GM12878 (cell line): ENCODE data around the gene DOCK1. TPM values are rescaled to one million over a fixed set of nuclear protein-coding genes. Genes with fewer than 3 reads are reported as not detected.

ENCODE experiments used
- ATAC-seq: fragments of 200-7000 bp; cut with Tn5 transposase; 3 replicates; pipeline ENCODE4 v1.9.1; 2020; ENCODE audit warnings: mild to moderate bottlenecking, moderate library complexity
- BruUV-seq: library from RNA; stranded (reverse); fragments of 400-500 nt; replicated peaks from 2 replicates; lab custom pipeline; 2021; lab: Mats Ljungman, UMichigan
- CTCF ChIA-PET: fragments of 300-600 bp; sonication (Branson Sonifier 250); formaldehyde crosslinking; extraction: SDS; loops from one replicate; lab custom pipeline; 2021; ENCODE audit warnings: inconsistent platforms; lab: Yijun Ruan, JAX
- POLR2A ChIA-PET: fragments of 350-600 bp; formaldehyde crosslinking; extraction: SDS; loops from one replicate; lab custom pipeline; 2021; ENCODE audit warnings: inconsistent platforms; lab: Charles Lee
- RAD21 ChIA-PET: fragments of 300-600 bp; sonication (Branson Sonifier 250); formaldehyde crosslinking; loops from one replicate; lab custom pipeline; 2023; ENCODE audit warnings: antibody characterized with exemption; ENCODE audit not compliant: unreplicated experiment; lab: Charles Lee
- SMC1A ChIA-PET: fragments of 300-600 bp; sonication (Branson Sonifier 250); formaldehyde crosslinking; loops from one replicate; lab custom pipeline; 2023; ENCODE audit not compliant: unreplicated experiment, uncharacterized antibody; lab: Charles Lee
- DNase-seq: peaks from one replicate; pipeline ENCODE4 v3.0.0-alpha.2; 2011; ENCODE audit warnings: low read depth, low spot score
- FAIRE-seq: peaks from 3 replicates; lab custom pipeline; 2011; peaks lifted over from hg19 to GRCh38; lab: Jason Lieb, UNC
- H2AFZ ChIP-seq: 2 replicates; pipeline ENCODE4 v1.6.0; 2011; ENCODE audit warnings: low read depth, low read length, control low read depth; ENCODE audit not compliant: control insufficient read depth
- H3K27ac ChIP-seq: 2 replicates; pipeline ENCODE4 v1.5.1; 2011; ENCODE audit warnings: control low read depth; ENCODE audit not compliant: control insufficient read depth, insufficient read depth
- H3K27me3 ChIP-seq, 2 experiments: replicated peaks in 1 of 2; 2 replicates each; pipeline versions ENCODE4 v1.6.0 to v1.6.1; 2011; ENCODE audit warnings: low read length in 1 of 2; ENCODE audit not compliant: control insufficient read depth in 2 of 2, insufficient read depth in 2 of 2
- H3K36me3 ChIP-seq, 2 experiments: 2 replicates each; pipeline ENCODE4 v1.5.1; 2011; ENCODE audit warnings: low read length in 1 of 2; ENCODE audit not compliant: control insufficient read depth in 2 of 2, insufficient read depth in 2 of 2
- H3K4me1 ChIP-seq: 2 replicates; pipeline ENCODE4 v1.6.1; 2011; ENCODE audit warnings: mild to moderate bottlenecking, low read length, moderate library complexity, mixed read lengths; ENCODE audit not compliant: control insufficient read depth, insufficient read depth
- H3K4me2 ChIP-seq: 2 replicates; pipeline ENCODE4 v1.6.0; 2011; ENCODE audit warnings: control low read depth; ENCODE audit not compliant: control insufficient read depth, insufficient read depth
- H3K4me3 ChIP-seq: fragments of 200-600 bp; sonication (generic); 2 replicates; pipeline ENCODE4 v1.5.1; 2016
- H3K79me2 ChIP-seq: 2 replicates; pipeline ENCODE4 v1.6.0; 2011; ENCODE audit warnings: low read length; ENCODE audit not compliant: control insufficient read depth, insufficient read depth
- H3K9ac ChIP-seq: 2 replicates; pipeline ENCODE4 v1.8.0; 2011; ENCODE audit warnings: low read length, control low read depth, mixed read lengths; ENCODE audit not compliant: control insufficient read depth, insufficient read depth
- H3K9me3 ChIP-seq: replicated peaks from 3 replicates; pipeline ENCODE4 v1.5.1; 2011; ENCODE audit warnings: mild to moderate bottlenecking, low read length; ENCODE audit not compliant: control insufficient read depth, insufficient read depth
- H4K20me1 ChIP-seq: 2 replicates; pipeline ENCODE4 v1.6.0; 2011; ENCODE audit not compliant: control insufficient read depth, insufficient read depth
- CHD2 ChIP-seq: IDR thresholded peaks from 2 replicates; pipeline ENCODE4 v1.6.1; 2011; ENCODE audit warnings: low read depth, low read length, improper control_type of control experiment, borderline replicate concordance
- HCFC1 ChIP-seq: fragments of 150-350 bp; IDR thresholded peaks from 2 replicates; pipeline ENCODE4 v1.6.1; 2014; ENCODE audit warnings: low read length
- SIN3A ChIP-seq: IDR thresholded peaks from 2 replicates; pipeline ENCODE4 v1.6.1; 2012; ENCODE audit warnings: low read depth, low read length, improper control_type of control experiment
- SPI1 ChIP-seq: IDR thresholded peaks from 2 replicates; pipeline ENCODE4 v1.6.1; 2011; ENCODE audit warnings: low read depth, mild to moderate bottlenecking, low read length, moderate library complexity, borderline replicate concordance; ENCODE audit not compliant: insufficient read depth
- ZNF217 ChIP-seq: fragments of 450-650 bp; IDR thresholded peaks from 2 replicates; pipeline ENCODE4 v1.6.1; 2017; ENCODE audit warnings: antibody characterized with exemption, mild to moderate bottlenecking
- WGBS: methylation state at CpG from one replicate; pipeline ENCODE4 v1.1.6; 2016; ENCODE audit warnings: low lambda C conversion rate; ENCODE audit not compliant: insufficient replicate concordance, insufficient coverage; ENCODE audit errors: missing lambda C conversion rate; 5-methylcytosine and 5-hydroxymethylcytosine counted together
- in situ Hi-C: fragments of 300-500 bp; cut with MboI; formaldehyde crosslinking; loops from 9 replicates; pipeline ENCODE4 v1.14.3; 2018; ENCODE audit warnings: mixed read lengths
- intact Hi-C: fragments of 100-400 bp; cut with micrococcal nuclease; formaldehyde crosslinking; loops from one replicate; pipeline ENCODE4 v1.14.2; 2022; ENCODE audit not compliant: unreplicated experiment
- polyA plus RNA-seq, 11 experiments: library from polyadenylated mRNA; depleted of rRNA in 4 of 11; unstranded in 6 of 11; stranded (reverse) in 5 of 11; fragments of >200 nt; fragmentation: Nextera tagmentation in 4 of 11; fragmentation: Illumina TruSeq in 1 of 11; extraction: Ambion mirVana in 4 of 11; extraction: Trizol in 1 of 11; gene quantifications; 1 replicate in 1 of 11; 2 replicates in 10 of 11; pipeline versions ENCODE4 v1.2.1 to v1.2.3, GENCODE V29; 2011 to 2016; ENCODE audit warnings: inconsistent platforms in 2 of 11, missing spikeins in 2 of 11, low read depth in 1 of 11
- total RNA-seq, 4 experiments: library from RNA; depleted of rRNA in 3 of 4; stranded (reverse); fragments of >200 nt in 3 of 4; fragmentation: Illumina TruSeq in 1 of 4; extraction: Trizol in 1 of 4; gene quantifications; 2 replicates each; pipeline versions ENCODE4 v1.2.1 to v1.2.3, GENCODE V29; 2013 to 2021
- TF ChIP-seq, protein P1 (sequence below): fragments of 450-650 bp; IDR thresholded peaks from 2 replicates; pipeline ENCODE4 v1.6.1; 2017; ENCODE audit warnings: mild to moderate bottlenecking
- TF ChIP-seq, protein P2 (sequence below): fragments of 450-650 bp; IDR thresholded peaks from 2 replicates; pipeline ENCODE4 v1.6.1; 2016; ENCODE audit warnings: mild to moderate bottlenecking

Gene DOCK1
- total and polyA plus RNA-seq, 10 of the 15 experiments (the other 5 are each of a cell fraction or from before 2014, with no cell fraction given) = 0.05 to 0.18 TPM; not detected in 8

DNA sequence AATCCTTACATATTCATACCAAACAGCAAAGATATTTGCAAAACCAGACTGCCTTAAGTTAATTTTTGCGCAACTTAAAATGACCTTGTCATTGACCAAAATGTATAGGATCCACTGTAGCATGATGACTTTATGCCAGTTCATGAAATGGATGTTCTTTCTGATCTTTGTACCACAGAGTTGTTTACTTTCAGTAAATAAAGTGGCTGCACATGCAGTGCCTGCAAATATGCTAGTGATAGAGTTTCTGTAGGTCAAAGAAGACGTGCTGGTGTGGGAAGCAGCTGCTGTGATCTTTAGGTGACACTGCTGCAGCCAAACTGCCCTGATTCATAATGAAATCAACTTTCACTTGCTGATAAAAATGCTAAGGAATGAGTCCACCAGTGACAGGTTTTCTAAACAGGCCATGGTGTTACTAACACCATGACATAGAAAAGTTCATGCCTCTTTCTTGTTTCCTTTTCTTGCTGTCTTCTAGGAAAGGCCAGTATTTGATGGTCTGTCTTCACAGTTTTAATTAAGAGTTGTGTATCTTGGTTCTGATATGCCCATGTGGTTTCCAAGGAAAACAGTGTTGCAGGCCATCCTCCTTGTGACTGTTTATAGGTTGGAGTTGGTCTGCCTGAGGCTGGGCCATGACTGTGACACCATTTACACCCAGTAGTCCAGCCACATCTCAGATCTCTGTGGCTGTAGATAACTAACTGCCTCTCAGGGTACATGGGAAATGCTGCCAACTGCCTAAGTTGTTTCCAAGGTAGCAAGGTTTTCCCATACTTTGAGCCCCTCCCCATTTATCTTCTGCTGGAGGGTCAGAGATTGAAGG, 228.7 kb downstream of the DOCK1 start:
- intact Hi-C loops (no loop called here), in situ Hi-C loops (no loop called here)
- TF ChIP-seq ZNF217 = no peak
- TF ChIP-seq SIN3A = no peak
- no peak for DNase-seq
- BruUV-seq = no TSS peak
- H2AFZ ChIP-seq = no peak overlapping the region
- POLR2A ChIA-PET = no interaction called here
- no peak for ATAC-seq
- no peak overlapping the region for H3K9ac ChIP-seq
- RAD21 ChIA-PET = no interaction called here
- FAIRE-seq = no peak
- no peaks in the 10 kb centered on the region for H3K36me3 ChIP-seq
- CTCF ChIA-PET = no interaction called here
- H3K4me1 ChIP-seq = no peaks in the 10 kb centered on the region
- SMC1A ChIA-PET = no interaction called here
- no peaks in the 10 kb centered on the region for H4K20me1 ChIP-seq
- no peak overlapping the region for H3K4me3 ChIP-seq
- 15% methylated on average over 2 of the region's 2 CpGs for WGBS
- no peaks in the 10 kb centered on the region; the same call in 2 of the 3 replicates for H3K9me3 ChIP-seq
- no peaks in the 10 kb centered on the region for H3K27me3 ChIP-seq
- H3K4me2 ChIP-seq = no peak overlapping the region
- no peak overlapping the region for H3K27ac ChIP-seq
- H3K79me2 ChIP-seq = no peaks in the 10 kb centered on the region

DNA sequence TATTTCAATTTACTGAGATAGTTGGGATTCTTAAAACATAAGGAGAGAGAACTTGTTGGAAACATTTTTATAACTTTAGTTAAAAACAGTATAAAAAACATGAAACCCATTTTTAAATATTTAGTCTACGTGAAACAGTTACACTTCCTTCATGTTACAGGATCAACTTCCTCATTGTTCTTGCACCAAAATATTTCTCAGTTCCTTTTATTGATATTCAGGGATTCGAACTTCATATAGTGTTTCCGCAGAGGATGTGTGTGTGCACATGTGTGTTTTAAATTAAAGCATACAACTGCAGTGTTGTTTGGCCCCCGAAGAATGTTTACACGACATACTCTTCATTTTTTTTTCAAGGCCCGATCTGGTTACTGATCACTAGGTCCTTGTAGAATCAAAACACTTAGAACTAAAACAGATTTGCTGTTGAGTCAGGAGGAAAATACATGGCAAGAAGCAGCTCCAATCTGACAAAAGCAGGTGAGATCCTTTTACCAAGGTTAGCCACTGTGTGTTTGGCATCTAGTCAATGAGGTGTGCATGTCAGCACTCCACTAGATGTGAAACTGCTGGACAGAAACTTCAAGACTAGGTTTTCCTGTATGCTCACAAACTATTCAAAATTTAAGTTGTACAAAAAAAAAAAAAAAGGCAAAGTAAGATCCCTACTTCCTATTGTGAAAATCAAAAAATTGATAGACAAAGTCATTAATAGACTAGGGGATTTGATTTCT, 230.8 kb downstream of the DOCK1 start:
- Histone ChIP-seq H3K4me1 (no peaks in the 10 kb centered on the region), H4K20me1 (no peaks in the 10 kb centered on the region), H3K79me2 (no peaks in the 10 kb centered on the region), H3K4me3 (no peak overlapping the region), H3K36me3 (no peaks in the 10 kb centered on the region), H3K4me2 (no peak overlapping the region), H3K27ac (no peak overlapping the region), H3K9ac (no peak overlapping the region), H3K9me3 (no peaks in the 10 kb centered on the region; the same call in 2 of the 3 replicates), H2AFZ (no peak overlapping the region), H3K27me3 (no peaks in the 10 kb centered on the region)
- SMC1A ChIA-PET = no interaction called here
- FAIRE-seq (no peak), ATAC-seq (no peak), DNase-seq (no peak)
- TF ChIP-seq CHD2 = no peak
- TF ChIP-seq SPI1 = no peak
- TF ChIP-seq HCFC1 = no peak
- TF ChIP-seq, protein P1, sequence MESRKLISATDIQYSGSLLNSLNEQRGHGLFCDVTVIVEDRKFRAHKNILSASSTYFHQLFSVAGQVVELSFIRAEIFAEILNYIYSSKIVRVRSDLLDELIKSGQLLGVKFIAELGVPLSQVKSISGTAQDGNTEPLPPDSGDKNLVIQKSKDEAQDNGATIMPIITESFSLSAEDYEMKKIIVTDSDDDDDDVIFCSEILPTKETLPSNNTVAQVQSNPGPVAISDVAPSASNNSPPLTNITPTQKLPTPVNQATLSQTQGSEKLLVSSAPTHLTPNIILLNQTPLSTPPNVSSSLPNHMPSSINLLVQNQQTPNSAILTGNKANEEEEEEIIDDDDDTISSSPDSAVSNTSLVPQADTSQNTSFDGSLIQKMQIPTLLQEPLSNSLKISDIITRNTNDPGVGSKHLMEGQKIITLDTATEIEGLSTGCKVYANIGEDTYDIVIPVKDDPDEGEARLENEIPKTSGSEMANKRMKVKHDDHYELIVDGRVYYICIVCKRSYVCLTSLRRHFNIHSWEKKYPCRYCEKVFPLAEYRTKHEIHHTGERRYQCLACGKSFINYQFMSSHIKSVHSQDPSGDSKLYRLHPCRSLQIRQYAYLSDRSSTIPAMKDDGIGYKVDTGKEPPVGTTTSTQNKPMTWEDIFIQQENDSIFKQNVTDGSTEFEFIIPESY = no peak
- TF ChIP-seq, protein P2, sequence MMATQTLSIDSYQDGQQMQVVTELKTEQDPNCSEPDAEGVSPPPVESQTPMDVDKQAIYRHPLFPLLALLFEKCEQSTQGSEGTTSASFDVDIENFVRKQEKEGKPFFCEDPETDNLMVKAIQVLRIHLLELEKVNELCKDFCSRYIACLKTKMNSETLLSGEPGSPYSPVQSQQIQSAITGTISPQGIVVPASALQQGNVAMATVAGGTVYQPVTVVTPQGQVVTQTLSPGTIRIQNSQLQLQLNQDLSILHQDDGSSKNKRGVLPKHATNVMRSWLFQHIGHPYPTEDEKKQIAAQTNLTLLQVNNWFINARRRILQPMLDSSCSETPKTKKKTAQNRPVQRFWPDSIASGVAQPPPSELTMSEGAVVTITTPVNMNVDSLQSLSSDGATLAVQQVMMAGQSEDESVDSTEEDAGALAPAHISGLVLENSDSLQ = no peak
- intact Hi-C loops = no loop called here
- no TSS peak for BruUV-seq
- in situ Hi-C loops = no loop called here
- POLR2A ChIA-PET = no interaction called here
- CTCF ChIA-PET = no interaction called here
- WGBS = 14% methylated on average over 6 of the region's 6 CpGs
- RAD21 ChIA-PET = no interaction called here
